GM12872 (cell line): Measurements from ENCODE around the gene TAL1.

Experiments used
- CTCF ChIP-seq: IDR thresholded peaks from 3 replicates; pipeline ENCODE4 v1.5.1; 2011; ENCODE audit warnings: low read depth, mild to moderate bottlenecking, low read length, moderate library complexity; ENCODE audit not compliant: insufficient read depth

Gene TAL1

GRCh38 chr1:47181095-47181954, 50.7 kb downstream of the TAL1 start:
- no peak for TF ChIP-seq CTCF

- no peak for TF ChIP-seq CTCF
These were observed 51.4 kb downstream of the TAL1 start for GRCh38 chr1:47180603-47181094.

GRCh38 chr1:47179988-47180563, 51.9 kb downstream of the TAL1 start:
- no peak for TF ChIP-seq CTCF

- peak; percentile 93 for TF ChIP-seq CTCF
These were observed 52.7 kb downstream of the TAL1 start for GRCh38 chr1:47179017-47179987.

- no peak for TF ChIP-seq CTCF
These were observed 53.4 kb downstream of the TAL1 start for GRCh38 chr1:47178654-47179016.

GRCh38 chr1:47178020-47178419, 54.0 kb downstream of the TAL1 start:
- TF ChIP-seq CTCF, result no peak
